Neuronal stem cell (in vitro differentiated cells): ENCODE results near the gene HSD17B2.

Experiments used
- DNase-seq: peaks from one replicate; pipeline ENCODE4 v3.0.0-alpha.2; 2013; ENCODE audit warnings: low spot score
- H2AFZ ChIP-seq: one replicate; pipeline ENCODE4 v1.6.1; 2013; ENCODE audit warnings: mild to moderate bottlenecking, low read length, inconsistent platforms
- H2AK5ac ChIP-seq: 2 replicates; pipeline ENCODE4 v1.6.1; 2013; ENCODE audit warnings: low read depth, mild to moderate bottlenecking, inconsistent platforms, low read length, moderate library complexity, mixed read lengths
- H2BK120ac ChIP-seq: 2 replicates; pipeline ENCODE4 v1.6.1; 2013; ENCODE audit warnings: low read depth, mild to moderate bottlenecking, inconsistent platforms, low read length, moderate library complexity, mixed read lengths
- H2BK12ac ChIP-seq: one replicate; pipeline ENCODE4 v1.6.1; 2013; ENCODE audit warnings: low read length, inconsistent platforms
- H2BK15ac ChIP-seq: 2 replicates; pipeline ENCODE4 v1.6.1; 2013; ENCODE audit warnings: mild to moderate bottlenecking, low read length, inconsistent platforms, mixed read lengths
- H2BK5ac ChIP-seq: one replicate; pipeline ENCODE4 v1.6.1; 2013; ENCODE audit warnings: inconsistent platforms, mild to moderate bottlenecking, low read length, moderate library complexity
- H3K14ac ChIP-seq: one replicate; pipeline ENCODE4 v1.6.1; 2013; ENCODE audit warnings: low read length, inconsistent platforms
- H3K18ac ChIP-seq: 2 replicates; pipeline ENCODE4 v1.6.1; 2013; ENCODE audit warnings: low read length, inconsistent platforms
- H3K23ac ChIP-seq: 2 replicates; pipeline ENCODE4 v1.6.1; 2013; ENCODE audit warnings: low read depth, mild to moderate bottlenecking, mixed read lengths, low read length, inconsistent platforms; ENCODE audit not compliant: poor library complexity
- H3K27ac ChIP-seq: replicated peaks from 3 replicates; pipeline ENCODE4 v1.5.1; 2013; ENCODE audit warnings: low read length, inconsistent platforms
- H3K27me3 ChIP-seq, 3 experiments: 2 replicates each; pipeline ENCODE4 v1.6.1; 2013; ENCODE audit warnings: low read length in 3 of 3, mild to moderate bottlenecking in 2 of 3, inconsistent platforms in 1 of 3, low read depth in 1 of 3, mixed read lengths in 1 of 3, moderate library complexity in 1 of 3; ENCODE audit not compliant: control insufficient read depth in 3 of 3, insufficient read depth in 3 of 3
- H3K36me3 ChIP-seq, 2 donors: replicated peaks in 1 of 2; 2 replicates each; pipeline ENCODE4 v1.6.1; 2013; ENCODE audit warnings: low read length in 2 of 2; ENCODE audit not compliant: control insufficient read depth in 2 of 2, insufficient read depth in 2 of 2
- H3K4ac ChIP-seq: 2 replicates; pipeline ENCODE4 v1.6.1; 2013; ENCODE audit warnings: inconsistent platforms, mild to moderate bottlenecking, low read length, moderate library complexity
- H3K4me1 ChIP-seq, 2 donors: 1 replicate in 1 of 2; 2 replicates in 1 of 2; pipeline ENCODE4 v1.6.1; 2013; ENCODE audit warnings: low read length in 2 of 2, low read depth in 1 of 2; ENCODE audit not compliant: control insufficient read depth in 2 of 2, insufficient read depth in 1 of 2
- H3K4me2 ChIP-seq: one replicate; pipeline ENCODE4 v1.6.1; 2013; ENCODE audit warnings: mild to moderate bottlenecking, low read length, inconsistent platforms; ENCODE audit not compliant: insufficient read depth, poor library complexity, severe bottlenecking
- H3K4me3 ChIP-seq, 2 donors: 2 replicates each; pipeline ENCODE4 v1.5.1; 2013; ENCODE audit warnings: low read length in 2 of 2, mild to moderate bottlenecking in 2 of 2, inconsistent platforms in 1 of 2, moderate library complexity in 1 of 2
- H3K79me1 ChIP-seq: one replicate; pipeline ENCODE4 v1.6.1; 2013; ENCODE audit warnings: low read depth, mild to moderate bottlenecking, inconsistent platforms, low read length, moderate library complexity
- H3K9ac ChIP-seq: one replicate; pipeline ENCODE4 v1.6.1; 2013; ENCODE audit warnings: mild to moderate bottlenecking, low read depth, low read length, inconsistent platforms; ENCODE audit not compliant: poor library complexity
- H3K9me3 ChIP-seq, 2 donors: replicated peaks in 1 of 2; 2 replicates each; pipeline versions ENCODE3 to v1.6.1; 2013; ENCODE audit warnings: low read length in 2 of 2, mild to moderate bottlenecking in 2 of 2, inconsistent platforms in 1 of 2, low read depth in 1 of 2, mixed read lengths in 1 of 2, moderate library complexity in 1 of 2; ENCODE audit not compliant: control insufficient read depth in 2 of 2, insufficient read depth in 1 of 2
- H4K8ac ChIP-seq: one replicate; pipeline ENCODE4 v1.6.1; 2013; ENCODE audit warnings: low read depth, mild to moderate bottlenecking, inconsistent platforms, low read length, moderate library complexity
- H4K91ac ChIP-seq: one replicate; pipeline ENCODE4 v1.6.1; 2013; ENCODE audit warnings: low read length, low read depth, mild to moderate bottlenecking, inconsistent platforms; ENCODE audit not compliant: poor library complexity
- WGBS, 2 donors: extraction: QIAGEN DNeasy Blood & Tissue Kit; methylation state at CpG; one replicate each; pipeline ENCODE4 v1.1.7; 2013; ENCODE audit warnings: missing lambda C conversion rate in 2 of 2, mixed read lengths in 1 of 2; ENCODE audit not compliant: insufficient read length in 2 of 2, insufficient replicate concordance in 1 of 2; ENCODE audit errors: extremely low coverage in 2 of 2; 5-methylcytosine and 5-hydroxymethylcytosine counted together

HSD17B2 gene

GRCh38 chr16:82017911-82018568 is 17.0 kb upstream of the HSD17B2 start:
- Histone ChIP-seq H2BK120ac (no peak overlapping the region), H3K4me3 (no peak overlapping the region), H3K14ac (no peak overlapping the region), H3K18ac (no peak overlapping the region), H2AK5ac (no peak overlapping the region), H3K79me1 (no peaks in the 10 kb centered on the region), H3K9me3 (no peaks in the 10 kb centered on the region), H3K27ac (no peak overlapping the region), H2AFZ (no peak overlapping the region), H3K4ac (no peak overlapping the region), H4K91ac (no peak overlapping the region), H3K36me3 (no peaks in the 10 kb centered on the region), H3K9ac (no peak overlapping the region), H3K4me1 (no peaks in the 10 kb centered on the region), H3K27me3 (peaks cover 0 to 4% (median 0%) of the 10 kb centered on the region in 3 experiments), H2BK15ac (no peak overlapping the region), H3K4me2 (no peak overlapping the region), H2BK5ac (no peak overlapping the region), H3K23ac (no peak overlapping the region), H2BK12ac (no peak overlapping the region), H4K8ac (no peak overlapping the region)
- no peak for DNase-seq
- no CpG with 5 or more reads among the region's 6 CpGs for whole genome bisulfite sequencing, 2 donors

GRCh38 chr16:82019535-82019934 is 15.5 kb upstream of the HSD17B2 start:
- H3K79me1 ChIP-seq, result no peaks in the 10 kb centered on the region
- no peak overlapping the region for H3K4ac ChIP-seq
- no peaks in the 10 kb centered on the region for H3K4me1 ChIP-seq
- no peak for DNase-seq
- no peak overlapping the region for H2AFZ ChIP-seq
- no peak overlapping the region for H3K4me2 ChIP-seq
- no peak overlapping the region for H3K14ac ChIP-seq
- H3K4me3 ChIP-seq, result no peak overlapping the region
- no peak overlapping the region for H2BK15ac ChIP-seq
- H3K9me3 ChIP-seq, result no peaks in the 10 kb centered on the region
- no CpG with 5 or more reads among the region's 8 CpGs for WGBS, 2 donors
- no peak overlapping the region for H4K91ac ChIP-seq
- no peak overlapping the region for H2BK5ac ChIP-seq
- H3K9ac ChIP-seq, result no peak overlapping the region
- H2AK5ac ChIP-seq, result no peak overlapping the region
- H3K36me3 ChIP-seq, result no peaks in the 10 kb centered on the region
- H2BK120ac ChIP-seq, result no peak overlapping the region
- H3K18ac ChIP-seq, result no peak overlapping the region
- H4K8ac ChIP-seq, result no peak overlapping the region
- H3K27me3 ChIP-seq, result peaks cover 0 to 4% (median 0%) of the 10 kb centered on the region in 3 experiments
- no peak overlapping the region for H3K27ac ChIP-seq
- no peak overlapping the region for H2BK12ac ChIP-seq
- H3K23ac ChIP-seq, result no peak overlapping the region

- Histone ChIP-seq H2AK5ac (no peak overlapping the region), H3K4me2 (no peak overlapping the region), H2BK12ac (no peak overlapping the region), H4K91ac (no peak overlapping the region), H2BK120ac (no peak overlapping the region), H3K4me1 (no peaks in the 10 kb centered on the region), H3K18ac (no peak overlapping the region), H3K9me3 (no peaks in the 10 kb centered on the region), H3K27me3 (peaks cover 0 to 4% (median 0%) of the 10 kb centered on the region in 3 experiments), H2BK5ac (no peak overlapping the region), H3K23ac (no peak overlapping the region), H4K8ac (no peak overlapping the region), H2BK15ac (no peak overlapping the region), H3K4me3 (no peak overlapping the region), H2AFZ (no peak overlapping the region), H3K79me1 (no peaks in the 10 kb centered on the region), H3K36me3 (no peaks in the 10 kb centered on the region), H3K9ac (no peak overlapping the region), H3K4ac (no peak overlapping the region), H3K27ac (no peak overlapping the region), H3K14ac (no peak overlapping the region)
- no peak for DNase-seq
- no CpG with 5 or more reads among the region's 5 CpGs for WGBS, 2 donors
Observed at GRCh38 chr16:82020051-82020450, 15.0 kb upstream of the HSD17B2 start.

GRCh38 chr16:82023206-82023605 is 11.8 kb upstream of the HSD17B2 start:
- no peak overlapping the region for H3K4ac ChIP-seq
- DNase-seq, result no peak
- no peak overlapping the region for H3K18ac ChIP-seq
- peaks cover 0 to 4% (median 0%) of the 10 kb centered on the region in 3 experiments for H3K27me3 ChIP-seq
- H2AK5ac ChIP-seq, result no peak overlapping the region
- H3K14ac ChIP-seq, result no peak overlapping the region
- H4K91ac ChIP-seq, result no peak overlapping the region
- H3K9ac ChIP-seq, result no peak overlapping the region
- H2BK5ac ChIP-seq, result no peak overlapping the region
- no peaks in the 10 kb centered on the region for H3K36me3 ChIP-seq
- H3K79me1 ChIP-seq, result no peaks in the 10 kb centered on the region
- WGBS, 2 donors, result no CpG with 5 or more reads among the region's 7 CpGs
- H3K4me1 ChIP-seq, result no peaks in the 10 kb centered on the region
- no peak overlapping the region for H2BK120ac ChIP-seq
- H3K27ac ChIP-seq, result no peak overlapping the region
- H3K23ac ChIP-seq, result no peak overlapping the region
- H2BK15ac ChIP-seq, result no peak overlapping the region
- H4K8ac ChIP-seq, result no peak overlapping the region
- H3K9me3 ChIP-seq, result no peaks in the 10 kb centered on the region
- H3K4me2 ChIP-seq, result no peak overlapping the region
- no peak overlapping the region for H2AFZ ChIP-seq
- no peak overlapping the region for H3K4me3 ChIP-seq
- H2BK12ac ChIP-seq, result no peak overlapping the region
